KMS-11 (cell line): ENCODE results near the gene HK1.

Experiments used
- H2AFZ ChIP-seq: fragments of 200-600 bp; sonication (generic); 2 replicates; pipeline ENCODE4 v1.6.1; 2016; ENCODE audit warnings: antibody characterized with exemption, mixed run types, low read depth
- H3K27ac ChIP-seq: fragments of 200-600 bp; sonication (generic); 2 replicates; pipeline ENCODE4 v1.6.1; 2016; ENCODE audit warnings: mild to moderate bottlenecking, mixed run types
- H3K27me3 ChIP-seq: fragments of 200-600 bp; sonication (generic); 2 replicates; pipeline ENCODE4 v1.6.1; 2017; ENCODE audit warnings: mild to moderate bottlenecking, low read depth, mixed run types, moderate library complexity; ENCODE audit not compliant: insufficient read depth
- H3K36me3 ChIP-seq: fragments of 200-600 bp; sonication (generic); 2 replicates; pipeline ENCODE4 v1.6.1; 2017; ENCODE audit warnings: mild to moderate bottlenecking, mixed run types; ENCODE audit not compliant: insufficient read depth
- H3K4me1 ChIP-seq: fragments of 200-600 bp; sonication (generic); 2 replicates; pipeline ENCODE4 v1.6.1; 2016; ENCODE audit warnings: mild to moderate bottlenecking, low read depth, mixed run types; ENCODE audit not compliant: poor library complexity, severe bottlenecking
- H3K4me2 ChIP-seq: fragments of 200-600 bp; sonication (generic); 2 replicates; pipeline ENCODE4 v1.7.0; 2016; ENCODE audit warnings: mild to moderate bottlenecking, mixed run types
- H3K4me3 ChIP-seq: fragments of 200-600 bp; sonication (generic); IDR thresholded peaks from 2 replicates; pipeline ENCODE4 v1.6.1; 2017; ENCODE audit warnings: low read depth, low read length, mixed read lengths; ENCODE audit not compliant: insufficient read depth
- H3K79me2 ChIP-seq: fragments of 200-600 bp; sonication (generic); 2 replicates; pipeline ENCODE4 v1.6.1; 2016; ENCODE audit warnings: low read depth, mixed run types; ENCODE audit not compliant: insufficient read depth
- H3K9ac ChIP-seq: fragments of 200-600 bp; sonication (generic); 2 replicates; pipeline ENCODE4 v1.6.1; 2016; ENCODE audit warnings: mild to moderate bottlenecking, mixed run types
- H4K20me1 ChIP-seq: fragments of 200-600 bp; sonication (generic); 2 replicates; pipeline ENCODE4 v1.6.1; 2016; ENCODE audit warnings: mild to moderate bottlenecking, mixed run types; ENCODE audit not compliant: insufficient read depth
- CTCF ChIP-seq: fragments of 200-600 bp; sonication (generic); conservative IDR thresholded peaks from 2 replicates; pipeline ENCODE4 v1.6.1; 2017; ENCODE audit warnings: low read depth, mild to moderate bottlenecking, antibody characterized with exemption, low read length, moderate library complexity, mixed read lengths

Gene HK1

GRCh38 chr10:69292459-69292858 is 14.2 kb downstream of the HK1 start:
- Histone ChIP-seq H3K79me2 (no peaks in the 10 kb centered on the region), H3K4me2 (no peak overlapping the region), H3K4me1 (no peaks in the 10 kb centered on the region), H3K4me3 (no peak overlapping the region), H4K20me1 (no peaks in the 10 kb centered on the region), H3K36me3 (no peaks in the 10 kb centered on the region), H3K9ac (no peak overlapping the region), H3K27me3 (no peaks in the 10 kb centered on the region; the same call in 1 of the 2 replicates), H3K27ac (no peak overlapping the region), H2AFZ (no peak overlapping the region)
- TF ChIP-seq CTCF, result no peak

GRCh38 chr10:69295027-69295636 is 16.8 kb downstream of the HK1 start:
- H2AFZ ChIP-seq, result no peak overlapping the region

GRCh38 chr10:69303632-69304051 is 25.3 kb downstream of the HK1 start:
- H3K27ac ChIP-seq, result no peak overlapping the region
- no peak overlapping the region for H3K4me2 ChIP-seq
- no peak overlapping the region for H2AFZ ChIP-seq
- no peaks in the 10 kb centered on the region for H4K20me1 ChIP-seq
- no peaks in the 10 kb centered on the region for H3K4me1 ChIP-seq
- H3K27me3 ChIP-seq, result no peaks in the 10 kb centered on the region
- no peak overlapping the region for H3K9ac ChIP-seq
- no peaks in the 10 kb centered on the region for H3K36me3 ChIP-seq
- no peak overlapping the region for H3K4me3 ChIP-seq
- TF ChIP-seq CTCF, result no peak
- no peaks in the 10 kb centered on the region for H3K79me2 ChIP-seq

More at GRCh38 chr10:69295027-69295636, 16.8 kb downstream of the HK1 start:
- H3K9ac ChIP-seq, result no peak overlapping the region
- H3K36me3 ChIP-seq, result no peaks in the 10 kb centered on the region
- no peak overlapping the region for H3K4me2 ChIP-seq
- no peaks in the 10 kb centered on the region for H3K4me1 ChIP-seq
- TF ChIP-seq CTCF, result no peak
- H3K27me3 ChIP-seq, result no peaks in the 10 kb centered on the region; the same call in 1 of the 2 replicates
- H3K27ac ChIP-seq, result no peak overlapping the region
- no peaks in the 10 kb centered on the region for H3K79me2 ChIP-seq
- no peak overlapping the region for H3K4me3 ChIP-seq
- H4K20me1 ChIP-seq, result no peaks in the 10 kb centered on the region

- no peaks in the 10 kb centered on the region for H4K20me1 ChIP-seq
- no peaks in the 10 kb centered on the region for H3K4me1 ChIP-seq
- TF ChIP-seq CTCF, result no peak
- H3K36me3 ChIP-seq, result no peaks in the 10 kb centered on the region
- no peaks in the 10 kb centered on the region for H3K27me3 ChIP-seq
- H2AFZ ChIP-seq, result no peak overlapping the region
- H3K4me3 ChIP-seq, result no peak overlapping the region
- no peak overlapping the region for H3K4me2 ChIP-seq
- H3K79me2 ChIP-seq, result no peaks in the 10 kb centered on the region
- H3K9ac ChIP-seq, result no peak overlapping the region
- no peak overlapping the region for H3K27ac ChIP-seq
These were observed 28.1 kb downstream of the HK1 start for GRCh38 chr10:69306421-69306820.
